ENCODE results near the gene STAT2. TPM values are rescaled to one million over a fixed set of nuclear protein-coding genes. Genes with fewer than 3 reads are reported as not detected.

STAT2 gene
- total and polyA plus RNA-seq, 2 of the 4 experiments (the other 2 are of a cell fraction), result 99.3 to 182 TPM

DNA sequence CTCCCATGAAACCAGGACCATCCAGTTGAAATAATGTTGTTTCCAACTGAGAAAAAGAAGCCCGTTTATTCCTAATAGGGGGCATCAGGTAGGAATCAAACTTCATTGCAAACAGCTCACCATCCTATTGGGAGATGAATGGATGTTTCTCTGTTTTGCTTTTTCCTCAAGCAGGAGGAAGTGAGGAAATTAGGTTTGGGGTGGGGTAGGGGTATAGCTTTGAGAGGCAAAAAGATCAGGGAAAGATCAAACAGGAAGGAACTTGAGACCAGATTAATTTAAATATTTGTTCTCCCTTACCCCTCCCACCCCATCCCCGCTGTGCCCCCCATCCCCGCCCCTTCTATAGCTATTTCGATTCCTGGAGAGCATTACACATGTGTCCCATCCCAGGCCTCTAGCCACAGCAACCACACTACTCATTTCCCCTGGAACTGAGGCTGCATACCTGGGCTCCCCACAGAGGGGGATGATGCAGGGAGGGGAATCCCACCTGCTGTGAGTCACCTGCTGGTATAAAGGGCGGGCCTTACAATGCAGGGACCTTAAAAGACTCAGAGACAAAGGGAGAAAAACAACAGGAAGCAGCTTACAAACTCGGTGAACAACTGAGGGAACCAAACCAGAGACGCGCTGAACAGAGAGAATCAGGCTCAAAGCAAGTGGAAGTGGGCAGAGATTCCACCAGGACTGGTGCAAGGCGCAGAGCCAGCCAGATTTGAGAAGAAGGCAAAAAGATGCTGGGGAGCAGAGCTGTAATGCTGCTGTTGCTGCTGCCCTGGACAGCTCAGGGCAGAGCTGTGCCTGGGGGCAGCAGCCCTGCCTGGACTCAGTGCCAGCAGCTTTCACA lies 21.4 kb downstream of the STAT2 start, which contains the start of gene IL23A (continued):
- TF ChIP-seq, protein P1, sequence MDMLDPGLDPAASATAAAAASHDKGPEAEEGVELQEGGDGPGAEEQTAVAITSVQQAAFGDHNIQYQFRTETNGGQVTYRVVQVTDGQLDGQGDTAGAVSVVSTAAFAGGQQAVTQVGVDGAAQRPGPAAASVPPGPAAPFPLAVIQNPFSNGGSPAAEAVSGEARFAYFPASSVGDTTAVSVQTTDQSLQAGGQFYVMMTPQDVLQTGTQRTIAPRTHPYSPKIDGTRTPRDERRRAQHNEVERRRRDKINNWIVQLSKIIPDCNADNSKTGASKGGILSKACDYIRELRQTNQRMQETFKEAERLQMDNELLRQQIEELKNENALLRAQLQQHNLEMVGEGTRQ (IDR thresholded peaks at IDR 0.05; ENCODE audit: low read depth, low read length), result no peak

DNA sequence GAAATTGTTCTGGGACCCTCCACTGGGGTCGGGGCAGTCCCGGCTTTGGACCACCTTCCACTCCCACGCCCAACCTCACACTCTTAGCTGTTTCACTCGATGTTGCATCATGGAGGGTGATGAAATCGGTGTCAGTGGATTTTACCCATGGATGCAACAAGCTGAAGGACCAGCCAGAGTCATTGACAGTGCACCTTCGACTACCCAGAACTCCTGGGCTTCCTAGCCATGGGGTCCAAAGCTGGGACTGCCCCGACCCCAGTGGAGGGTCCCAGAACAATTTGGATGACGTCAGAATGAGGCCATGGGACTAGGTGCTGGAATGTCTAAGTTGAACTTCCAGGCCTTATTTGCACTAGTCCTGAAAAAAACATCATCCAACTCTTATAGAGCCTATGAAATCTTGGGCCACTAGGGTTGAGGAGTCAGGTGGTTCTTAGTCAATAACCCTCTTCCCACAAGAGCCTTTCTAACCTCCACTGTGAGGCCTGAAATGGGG lies 22.1 kb downstream of the STAT2 start:
- dilution Hi-C loops (cut with HindIII; ENCODE audit: low sequenced_read_pairs, unreplicated experiment) (no loop called here), in situ Hi-C loops (cut with MboI; ENCODE audit: low sequenced_read_pairs) (no loop called here), intact Hi-C loops (cut with micrococcal nuclease) (no loop called here)
- no peak for TF ChIP-seq POLR2A (IDR thresholded peaks at IDR 0.05; ENCODE audit: low read depth, low read length)
- TF ChIP-seq RAD21 (IDR thresholded peaks at IDR 0.05; ENCODE audit: low read length), result no peak
- peak; percentile 64 for TF ChIP-seq CEBPB (IDR thresholded peaks at IDR 0.05; ENCODE audit: low read depth, low read length)
- no peak for TF ChIP-seq FOS (IDR thresholded peaks at IDR 0.05; ENCODE audit: low read depth, low read length)
- POLR2A ChIA-PET (ENCODE audit: unreplicated experiment), result interaction anchor here (0.5 kb wide), 1 partner anchor 11 kb away, joined by 3 read pairs; no protein-coding TSS in a partner anchor
- no peak overlapping the region for H3K27ac ChIP-seq (ENCODE audit: insufficient read depth, low read length)
- no peak overlapping the region for H2BK20ac ChIP-seq (ENCODE audit: low read depth, low read length)
- no CpG with 5 or more reads among the region's 8 CpGs for WGBS, 2 experiments (ENCODE audit: extremely low coverage in 2 of 2, insufficient read length in 1 of 2)
- H3K9me3 ChIP-seq (ENCODE audit: control insufficient read depth, insufficient read depth, low read length), result no peaks in the 10 kb centered on the region
- peaks cover 12% of the 10 kb centered on the region for H3K36me3 ChIP-seq (ENCODE audit: control insufficient read depth, insufficient read depth, low read length)
- H4K8ac ChIP-seq (ENCODE audit: low read depth in 2 of 2, low read length in 2 of 2), result no peak overlapping the region
- ATAC-seq (ENCODE audit: low read depth) (no peak), DNase-seq (no peak)
- no peak overlapping the region for H2AK9ac ChIP-seq (replicated peaks; ENCODE audit: low read depth, low read length, poor library complexity)
- no peak overlapping the region for H3K4ac ChIP-seq (ENCODE audit: low read depth, low read length)
- H3K9me1 ChIP-seq (ENCODE audit: insufficient read depth, low read length), result peaks cover 10% of the 10 kb centered on the region
- H4K5ac ChIP-seq (ENCODE audit: low read depth, low read length), result no peak overlapping the region
- H3K79me1 ChIP-seq (ENCODE audit: low read depth in 1 of 2, low read length in 2 of 2), result peaks cover 6 to 18% of the 10 kb centered on the region in 2 experiments; a peak in 3 of 4 replicates
- H2AK5ac ChIP-seq (ENCODE audit: low read depth, low read length), result no peak overlapping the region
- no peak overlapping the region for H4K91ac ChIP-seq (ENCODE audit: insufficient read depth, low read depth, low read length)
- CTCF ChIA-PET, result no interaction called here
- no peak overlapping the region for H2BK5ac ChIP-seq (ENCODE audit: low read depth, low read length, poor library complexity, severe bottlenecking)
- H3K18ac ChIP-seq (ENCODE audit: low read depth, low read length), result no peak overlapping the region
- no peak overlapping the region for H3K56ac ChIP-seq (ENCODE audit: extremely low read depth, insufficient read depth, low read length)
- BruUV-seq (replicated peaks), result no TSS peak
- H3K4me3 ChIP-seq (ENCODE audit: insufficient read depth, low read depth, low read length), result no peak overlapping the region
- peak overlapping the region; percentile 31; the same call in 1 of the 2 replicates for H3K23ac ChIP-seq (ENCODE audit: low read depth, low read length)
- H2BK15ac ChIP-seq (ENCODE audit: low read depth, low read length), result no peak overlapping the region
- H3K14ac ChIP-seq (replicated peaks; ENCODE audit: low read depth, low read length), result no peak overlapping the region
- H2AFZ ChIP-seq (replicated peaks; ENCODE audit: low read length, poor library complexity), result no peak overlapping the region
- H3K9ac ChIP-seq (ENCODE audit: low read depth, low read length), result no peak overlapping the region
- no peak overlapping the region for H2BK120ac ChIP-seq (ENCODE audit: low read depth, low read length)
- no peaks in the 10 kb centered on the region for H3K27me3 ChIP-seq (ENCODE audit: control insufficient read depth, insufficient read depth, low read length)
- peaks cover 5% of the 10 kb centered on the region; the same call in 1 of the 2 replicates for H3K4me1 ChIP-seq (ENCODE audit: control insufficient read depth, insufficient read depth, low read length)
- no peaks in the 10 kb centered on the region for H4K20me1 ChIP-seq (ENCODE audit: insufficient read depth, low read length)
- H3K4me2 ChIP-seq (ENCODE audit: low read depth, low read length), result no peak overlapping the region

Data from IMR-90 (cell line).